EL (cell line): ENCODE measurements around the gene KMO.
A peak's percentile ranks its signal among the peaks of the same experiment; 100 is the strongest.

Experiments used
- DNase-seq: peaks from one replicate; pipeline ENCODE4 v3.0.0-alpha.2; 2016

Gene KMO

GRCh38 chr1:241542199-241542907 lies 10.2 kb downstream of the KMO start:
- DNase-seq: no peak

- DNase-seq: no peak
These were observed 15.8 kb downstream of the KMO start for GRCh38 chr1:241548008-241548407.

- DNase-seq: no peak
These were observed 18.1 kb downstream of the KMO start for GRCh38 chr1:241550318-241550717.

GRCh38 chr1:241551759-241552638 lies 19.8 kb downstream of the KMO start:
- no peak for DNase-seq

GRCh38 chr1:241553886-241554592 lies 21.9 kb downstream of the KMO start:
- no peak for DNase-seq

- no peak for DNase-seq
These were observed 23.3 kb downstream of the KMO start for GRCh38 chr1:241555526-241555925.

- DNase-seq: no peak
These were observed 24.9 kb downstream of the KMO start for GRCh38 chr1:241557031-241557430.

GRCh38 chr1:241557551-241558193 lies 25.5 kb downstream of the KMO start:
- DNase-seq: no peak

GRCh38 chr1:241560146-241560848 lies 28.1 kb downstream of the KMO start:
- no peak for DNase-seq

GRCh38 chr1:241560849-241561187 lies 28.6 kb downstream of the KMO start:
- DNase-seq: no peak

- no peak for DNase-seq
These were observed 37.7 kb downstream of the KMO start for GRCh38 chr1:241569848-241570247.

GRCh38 chr1:241574154-241574553 lies 42.0 kb downstream of the KMO start:
- DNase-seq: no peak

- DNase-seq: no peak
These were observed 47.3 kb downstream of the KMO start for GRCh38 chr1:241579434-241579833.

- no peak for DNase-seq
These were observed 50.7 kb downstream of the KMO start for GRCh38 chr1:241582921-241583321.

- no peak for DNase-seq
These were observed 54.8 kb downstream of the KMO start for GRCh38 chr1:241586905-241587512.

GRCh38 chr1:241589521-241589920 lies 57.3 kb downstream of the KMO start:
- no peak for DNase-seq

- no peak for DNase-seq
These were observed 58.5 kb downstream of the KMO start for GRCh38 chr1:241590719-241591118.

GRCh38 chr1:241591317-241591716 lies 59.1 kb downstream of the KMO start:
- peak; percentile 92 for DNase-seq

GRCh38 chr1:241591736-241592135 lies 59.6 kb downstream of the KMO start:
- DNase-seq: no peak

- DNase-seq: peak; percentile 91
These were observed 60.2 kb downstream of the KMO start for GRCh38 chr1:241592273-241592958.

- DNase-seq: peak; percentile 56
These were observed 61.0 kb downstream of the KMO start for GRCh38 chr1:241593186-241593585.
